Astrocyte of the hippocampus (primary cell): ENCODE measurements around the gene F12.
"Not testable (repeated sequence)": the region's sequence is repeated elsewhere in the genome, so short reads cannot be mapped to it uniquely, and the experiment has no call there.

Experiments used
- DNase-seq: peaks from one replicate; pipeline ENCODE4 v3.0.0; 2011; ENCODE audit warnings: low read depth, low spot score

F12 gene

DNA sequence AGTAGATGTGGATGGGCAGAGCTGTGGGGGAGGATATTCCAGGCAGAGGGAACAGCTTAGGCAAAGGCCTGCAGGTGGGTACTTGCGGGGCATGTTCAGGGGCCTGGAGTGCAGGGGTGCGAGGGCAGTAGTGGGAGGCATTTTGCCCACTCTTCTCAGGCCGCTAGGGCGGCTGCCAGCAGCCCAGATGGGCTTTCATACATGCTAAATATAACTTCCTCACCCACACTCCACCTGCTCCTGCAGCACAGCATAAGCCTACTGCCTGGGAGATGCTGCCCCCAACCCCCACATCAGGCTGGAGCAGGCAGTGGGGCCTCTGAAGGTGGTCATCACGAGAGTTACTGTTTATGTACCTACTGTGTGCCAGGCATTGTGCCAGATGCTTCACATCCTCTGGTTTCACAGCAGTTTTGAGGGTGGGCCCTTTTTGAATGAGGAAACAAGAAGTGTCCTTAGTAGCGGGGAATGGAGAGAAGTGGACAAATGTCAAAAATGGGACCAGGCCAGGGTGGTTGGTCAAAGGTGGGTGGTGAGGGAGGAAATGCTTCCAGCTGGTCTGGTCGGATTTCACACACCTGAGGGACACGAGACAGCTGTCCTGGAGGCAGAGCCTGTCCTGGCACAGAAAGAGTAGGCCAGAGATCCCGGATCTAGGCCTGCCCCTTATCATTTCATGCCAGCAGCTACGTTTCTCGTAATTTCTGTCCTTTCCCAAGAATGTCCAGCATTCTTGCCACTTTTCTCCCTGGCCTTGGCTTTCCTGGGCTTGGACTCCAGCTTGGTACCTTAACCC lies 39.5 kb downstream of the F12 start:
- no peak for DNase-seq

GRCh38 chr5:177368869-177369644 lies 40.3 kb downstream of the F12 start:
- DNase-seq = peak; percentile 46

GRCh38 chr5:177367981-177368868 lies 41.1 kb downstream of the F12 start:
- DNase-seq = no peak

DNA sequence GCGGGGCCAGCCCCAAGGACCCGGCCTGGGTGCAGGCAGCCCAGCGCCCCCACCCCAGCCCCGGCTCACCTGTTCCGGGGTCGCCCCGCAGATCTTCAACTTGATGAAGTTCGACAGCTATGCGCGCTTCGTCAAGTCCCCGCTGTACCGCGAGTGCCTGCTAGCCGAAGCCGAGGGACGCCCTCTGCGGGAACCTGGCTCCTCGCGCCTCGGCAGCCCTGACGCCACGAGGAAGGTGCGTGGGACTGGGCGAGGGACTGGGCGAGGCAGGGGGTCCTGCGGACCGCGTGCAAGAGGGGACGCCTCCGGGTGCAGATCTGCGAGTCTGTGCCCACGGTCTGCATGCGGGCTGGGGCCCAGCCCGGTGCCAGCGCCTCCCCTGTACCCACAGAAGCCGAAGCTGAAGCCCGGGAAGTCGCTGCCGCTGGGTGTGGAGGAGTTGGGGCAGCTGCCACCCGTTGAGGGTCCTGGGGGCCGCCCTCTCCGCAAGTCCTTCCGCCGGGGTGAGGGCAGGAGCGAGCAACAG lies 42.0 kb downstream of the F12 start:
- DNase-seq = no peak

- DNase-seq = peak; percentile 92
Observed at GRCh38 chr5:177366528-177367322, 42.6 kb downstream of the F12 start.

DNA sequence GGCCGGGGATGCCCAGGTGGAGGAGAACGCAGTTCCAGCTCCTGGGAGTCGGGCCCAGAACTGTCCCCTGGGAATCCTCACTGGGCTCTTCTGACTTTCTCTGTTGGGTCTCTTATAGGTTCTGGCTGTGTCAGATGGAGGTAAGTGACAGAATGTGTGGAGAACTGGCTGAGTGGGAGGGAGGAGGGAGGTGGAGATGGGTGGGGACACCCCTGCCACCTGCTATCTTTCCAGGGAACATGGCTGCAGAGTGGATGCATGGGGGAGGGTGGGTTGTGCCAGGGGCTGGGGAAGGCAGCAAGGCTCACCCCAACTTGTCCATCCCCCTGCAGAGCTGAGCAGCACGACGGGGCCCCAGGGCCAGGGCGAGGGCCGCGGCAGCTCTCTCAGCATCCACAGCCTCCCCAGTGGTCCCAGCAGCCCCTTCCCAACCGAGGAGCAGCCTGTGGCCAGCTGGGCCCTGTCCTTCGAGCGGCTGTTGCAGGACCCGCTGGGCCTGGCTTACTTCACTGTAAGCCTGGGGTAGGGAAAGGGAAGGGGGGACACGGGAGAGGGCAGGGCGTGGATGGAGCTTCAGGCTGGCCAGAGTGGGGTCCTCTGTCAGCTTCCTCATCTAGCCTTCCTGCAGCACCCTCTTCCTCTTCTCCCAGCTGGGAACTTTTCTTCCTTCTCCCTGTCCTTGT lies 43.4 kb downstream of the F12 start:
- no peak for DNase-seq

DNA sequence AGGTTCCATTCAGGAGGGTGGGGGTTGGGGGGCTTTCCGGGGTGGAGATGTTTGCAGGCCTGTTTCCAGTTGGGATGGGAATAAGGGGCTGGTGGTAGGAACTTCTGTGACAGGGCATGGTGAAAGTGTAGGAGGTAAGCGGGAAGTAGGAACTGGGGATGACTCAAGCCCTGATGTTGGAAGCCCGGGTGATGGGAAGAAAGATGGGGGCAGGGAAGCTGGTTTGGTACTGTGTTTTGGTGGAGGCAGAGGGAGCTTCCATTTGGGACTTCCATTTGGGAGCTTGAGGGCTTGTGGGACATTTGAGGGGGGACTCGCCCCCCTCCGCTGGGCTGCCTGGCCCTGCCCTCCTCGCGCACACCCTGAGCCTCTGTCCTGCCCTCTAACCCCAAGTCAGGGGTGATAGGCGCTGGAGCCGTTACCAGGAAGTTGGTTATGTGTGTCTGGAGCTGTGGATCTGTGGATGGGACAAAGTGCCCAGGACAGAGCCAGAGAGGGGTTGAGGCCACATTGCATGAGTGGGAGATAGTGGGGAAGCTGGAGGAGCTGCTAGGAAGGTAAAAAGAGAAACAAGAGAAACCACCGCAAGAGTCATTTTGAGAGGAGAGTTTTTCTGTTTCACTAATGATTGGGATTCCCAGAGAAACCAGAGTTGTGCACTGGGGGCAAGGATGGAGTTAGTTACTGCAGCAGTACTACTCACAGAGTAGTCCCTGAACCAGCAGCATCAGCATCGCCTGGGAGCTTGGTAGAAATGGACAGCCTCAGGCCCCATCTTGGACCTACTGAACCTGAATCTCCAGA lies 45.0 kb downstream of the F12 start:
- no peak for DNase-seq

- DNase-seq = no peak
Observed at GRCh38 chr5:177363565-177363964, 45.8 kb downstream of the F12 start.

GRCh38 chr5:177362610-177363507 lies 46.5 kb downstream of the F12 start:
- peak; percentile 55 for DNase-seq

- DNase-seq = no peak
Observed at GRCh38 chr5:177362292-177362609, 47.1 kb downstream of the F12 start.

DNA sequence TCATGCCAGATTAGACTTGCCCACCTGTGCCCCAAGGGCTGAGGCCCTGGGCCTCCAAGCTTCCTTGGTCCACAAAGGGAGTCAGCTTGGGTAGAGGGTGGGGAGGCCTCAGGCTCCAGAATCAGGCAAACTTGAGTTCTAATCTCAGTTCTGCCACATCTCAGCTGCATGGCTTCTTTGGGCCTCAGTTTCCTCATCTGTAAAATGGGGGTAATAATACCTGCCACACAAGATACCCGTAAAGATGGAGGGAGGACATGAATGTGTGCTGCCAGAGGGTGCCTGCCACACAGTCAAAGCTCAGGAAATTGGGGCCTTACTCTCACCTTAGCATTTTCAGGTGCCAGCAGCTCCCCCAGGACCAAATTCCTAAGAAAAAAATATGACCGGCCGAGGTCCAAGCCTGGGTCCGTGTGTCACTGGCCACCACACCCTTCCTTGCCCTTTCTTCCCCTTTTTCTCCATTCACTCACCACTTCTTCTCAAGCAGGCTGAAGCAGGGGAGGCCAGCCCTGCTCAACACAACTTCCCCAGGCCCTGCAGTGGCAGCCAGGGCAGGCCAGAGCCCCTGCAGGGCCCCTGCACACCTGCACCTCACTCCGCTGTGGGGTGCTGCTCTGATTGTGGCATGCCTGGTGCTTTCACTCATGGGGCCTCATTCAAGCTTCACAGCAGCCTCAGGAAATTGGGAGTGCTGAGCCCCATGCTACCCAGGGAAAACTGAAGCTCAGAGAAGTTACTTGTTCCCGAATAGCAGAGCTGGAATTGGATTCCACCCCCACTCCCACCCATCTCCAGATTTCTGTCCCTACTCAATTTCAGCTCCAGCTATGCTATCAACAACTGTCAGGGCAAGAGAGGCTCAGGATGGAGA lies 47.7 kb downstream of the F12 start:
- DNase-seq = no peak

GRCh38 chr5:177360740-177361139 lies 48.6 kb downstream of the F12 start:
- not testable (repeated sequence) for DNase-seq

GRCh38 chr5:177359860-177360259 lies 49.5 kb downstream of the F12 start:
- DNase-seq = no peak

DNA sequence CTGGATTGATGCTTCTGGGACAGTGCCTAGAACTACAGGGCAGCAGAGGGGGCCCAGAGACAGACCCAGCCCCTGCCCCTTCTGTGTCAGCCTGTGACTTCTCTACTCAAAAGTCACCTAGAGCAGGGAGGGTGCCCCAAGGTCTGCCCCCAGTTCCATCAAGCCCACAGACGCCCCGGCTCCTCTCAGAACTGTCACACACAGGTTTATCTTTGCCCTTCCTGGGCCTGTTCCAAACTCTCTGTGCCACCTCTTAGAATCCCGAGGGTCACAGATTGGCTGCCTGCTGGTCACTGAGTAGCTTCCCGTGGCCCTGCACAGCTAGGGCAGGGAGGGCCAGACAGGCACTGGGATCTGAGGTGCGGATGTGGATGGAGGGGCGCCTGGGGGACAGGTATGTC lies 49.9 kb downstream of the F12 start:
- DNase-seq = no peak

DNA sequence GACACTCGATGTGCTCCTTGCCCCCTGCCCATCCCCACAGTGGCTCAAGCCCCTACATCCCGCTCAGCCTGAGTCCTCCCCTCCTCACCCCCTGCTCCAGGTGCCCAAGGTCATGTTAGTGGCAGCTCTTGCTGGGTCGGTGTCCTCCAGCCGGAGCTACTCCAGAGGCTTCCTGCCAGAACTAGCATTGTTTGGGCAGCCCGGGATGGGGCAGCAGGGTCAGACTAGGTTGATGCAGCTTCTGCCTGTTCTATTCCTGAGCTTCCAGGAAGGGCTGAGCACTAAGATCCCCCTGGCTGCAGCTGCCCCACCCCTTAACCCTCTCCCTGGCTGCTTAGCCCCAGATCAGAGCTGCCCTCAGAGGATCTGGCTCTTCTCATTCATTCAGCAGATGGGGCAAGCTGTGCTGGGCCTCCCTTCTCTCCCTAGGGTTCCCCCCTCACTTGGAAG lies 51.0 kb downstream of the F12 start:
- no peak for DNase-seq

- DNase-seq = peak; percentile 29
Observed at GRCh38 chr5:177357459-177358351, 51.7 kb downstream of the F12 start, which contains the start of gene RGS14. Gene RGS14, plus strand, starts transcription at chr5:177357924. Its CDS starts 101 bp downstream, at chr5:177358025.

GRCh38 chr5:177357146-177357458 lies 52.3 kb downstream of the F12 start:
- DNase-seq = no peak
